B cell (primary cell): ENCODE data around the gene LIPG. TPM values are rescaled to one million over a fixed set of nuclear protein-coding genes. Genes with fewer than 3 reads are reported as not detected.

Experiments
- ATAC-seq: fragments of 200-7000 bp; cut with Tn5 transposase; one replicate; pipeline ENCODE4 v1.10.0; 2021; ENCODE audit warnings: low read depth, mild to moderate bottlenecking, moderate number of reproducible peaks, moderate library complexity
- CTCF ChIA-PET: fragments of 350-600 bp; sonication (Branson Sonifier 250); formaldehyde crosslinking; loops from one replicate; lab custom pipeline; 2021; ENCODE audit warnings: antibody characterized with exemption, inconsistent platforms; lab: Charles Lee
- POLR2A ChIA-PET: fragments of 350-600 bp; sonication (Branson Sonifier 250); formaldehyde crosslinking; loops from one replicate; lab custom pipeline; 2021; ENCODE audit warnings: antibody characterized with exemption; lab: Charles Lee
- DNase-seq: peaks from one replicate; pipeline ENCODE4 v3.0.0; 2013
- H2AFZ ChIP-seq: 2 replicates; pipeline ENCODE4 v1.6.1; 2012; ENCODE audit warnings: mild to moderate bottlenecking, low read depth, low read length; ENCODE audit not compliant: insufficient read depth, poor library complexity, severe bottlenecking
- H3K27ac ChIP-seq, 2 donors: 1 replicate in 1 of 2; 2 replicates in 1 of 2; pipeline ENCODE4 v1.5.1; 2012 to 2013; ENCODE audit warnings: low read length in 2 of 2, mild to moderate bottlenecking in 2 of 2, moderate library complexity in 1 of 2
- H3K27me3 ChIP-seq, 4 experiments: fragments of 200-600 bp in 1 of 4; sonication (generic) in 1 of 4; replicated peaks in 1 of 4; 1 replicate in 2 of 4; 2 replicates in 2 of 4; pipeline versions ENCODE4 v1.6.1 to v1.7.0; 2013 to 2016; ENCODE audit warnings: low read length in 3 of 4, mild to moderate bottlenecking in 2 of 4, mixed read lengths in 1 of 4, moderate library complexity in 1 of 4; ENCODE audit not compliant: insufficient read depth in 4 of 4, control insufficient read depth in 3 of 4; ENCODE audit errors: control extremely low read depth in 1 of 4
- H3K36me3 ChIP-seq, 2 experiments: replicated peaks in 1 of 2; 1 replicate in 1 of 2; 2 replicates in 1 of 2; pipeline versions ENCODE4 v1.6.1 to v1.7.1; 2013; ENCODE audit warnings: low read length in 1 of 2; ENCODE audit not compliant: insufficient read depth in 2 of 2, control insufficient read depth in 1 of 2; ENCODE audit errors: control extremely low read depth in 1 of 2, extremely low read depth in 1 of 2
- H3K4me1 ChIP-seq, 2 donors: fragments of 200-600 bp in 1 of 2; sonication (generic) in 1 of 2; 1 replicate in 1 of 2; 2 replicates in 1 of 2; pipeline versions ENCODE4 v1.5.1 to v1.6.1; 2013 to 2017; ENCODE audit warnings: low read length in 2 of 2; ENCODE audit not compliant: control insufficient read depth in 2 of 2, insufficient read depth in 2 of 2
- H3K4me2 ChIP-seq: replicated peaks from 2 replicates; pipeline ENCODE3; 2012; ENCODE audit warnings: mild to moderate bottlenecking, low read depth, low read length; ENCODE audit not compliant: poor library complexity, severe bottlenecking
- H3K4me3 ChIP-seq, 5 experiments: fragments of 200-600 bp in 1 of 5; sonication (generic) in 1 of 5; 1 replicate in 3 of 5; 2 replicates in 2 of 5; pipeline versions ENCODE4 v1.5.1 to v1.7.0; 2011 to 2016; ENCODE audit warnings: low read length in 4 of 5, mild to moderate bottlenecking in 4 of 5, low read depth in 2 of 5, control low read depth in 1 of 5, moderate library complexity in 1 of 5; ENCODE audit not compliant: insufficient read depth in 1 of 5; ENCODE audit errors: control extremely low read depth in 1 of 5, extremely low read depth in 1 of 5
- H3K79me2 ChIP-seq: fragments of 200-600 bp; sonication (generic); one replicate; pipeline ENCODE4 v1.6.0; 2016; ENCODE audit warnings: low read length; ENCODE audit not compliant: control insufficient read depth, insufficient read depth
- H3K9ac ChIP-seq: fragments of 200-600 bp; sonication (generic); 2 replicates; pipeline ENCODE4 v1.6.1; 2017; ENCODE audit warnings: mild to moderate bottlenecking, low read length, moderate library complexity
- H3K9me3 ChIP-seq, 3 donors: one replicate each; pipeline versions ENCODE4 v1.6.1 to v1.7.1; 2013; ENCODE audit warnings: low read length in 2 of 3; ENCODE audit not compliant: control insufficient read depth in 2 of 3, insufficient read depth in 1 of 3; ENCODE audit errors: control extremely low read depth in 1 of 3
- H4K20me1 ChIP-seq: 2 replicates; pipeline ENCODE4 v1.6.0; 2012; ENCODE audit warnings: mild to moderate bottlenecking, low read length; ENCODE audit not compliant: insufficient read depth, control insufficient read depth, poor library complexity, severe bottlenecking
- H3K27ac Mint-ChIP-seq: one replicate; pipeline ENCODE4 v1.8.0; 2021; ENCODE audit warnings: mixed read lengths
- H3K27me3 Mint-ChIP-seq: one replicate; pipeline ENCODE4 v1.8.0; 2021; ENCODE audit warnings: mixed read lengths
- H3K4me1 Mint-ChIP-seq: one replicate; pipeline ENCODE4 v1.8.0; 2021; ENCODE audit warnings: mixed read lengths
- H3K4me3 Mint-ChIP-seq: one replicate; pipeline ENCODE4 v1.8.0; 2021; ENCODE audit warnings: mixed read lengths
- H3K9me3 Mint-ChIP-seq: one replicate; pipeline ENCODE4 v1.8.0; 2022; ENCODE audit warnings: mixed read lengths; ENCODE audit not compliant: insufficient read depth
- CTCF ChIP-seq: fragments of 200-600 bp; IDR thresholded peaks from one replicate; pipeline ENCODE4 v1.8.0; 2022; ENCODE audit warnings: antibody characterized with exemption, mild to moderate bottlenecking
- EZH2 ChIP-seq: IDR thresholded peaks from 2 replicates; pipeline ENCODE4 v1.6.1; 2012; ENCODE audit warnings: borderline replicate concordance, low read depth, mild to moderate bottlenecking, moderate library complexity, low read length; ENCODE audit not compliant: insufficient read depth, poor library complexity, severe bottlenecking
- WGBS: methylation state at CpG from one replicate; pipeline ENCODE4 v1.1.5; 2013; ENCODE audit warnings: missing lambda C conversion rate; ENCODE audit not compliant: insufficient coverage; 5-methylcytosine and 5-hydroxymethylcytosine counted together
- intact Hi-C: fragments of 100-400 bp; cut with micrococcal nuclease; formaldehyde crosslinking; loops from one replicate; pipeline ENCODE4 v1.10.0; 2022
- polyA plus RNA-seq: library from polyadenylated mRNA; depleted of rRNA; stranded (reverse); fragments of >200 nt; gene quantifications from 2 replicates; pipeline ENCODE4 v1.2.3, GENCODE V29; 2012
- total RNA-seq, 2 donors: library from RNA; stranded (reverse); fragments of 120-200 nt in 1 of 2; gene quantifications; 1 replicate in 1 of 2; 2 replicates in 1 of 2; pipeline versions ENCODE4 v1.2.3 to v1.2.4, GENCODE V29; 2013 to 2022

LIPG gene
- total and polyA plus RNA-seq, 2 donors (not counting 1 experiment from before 2014, with no cell fraction given): not detected

DNA sequence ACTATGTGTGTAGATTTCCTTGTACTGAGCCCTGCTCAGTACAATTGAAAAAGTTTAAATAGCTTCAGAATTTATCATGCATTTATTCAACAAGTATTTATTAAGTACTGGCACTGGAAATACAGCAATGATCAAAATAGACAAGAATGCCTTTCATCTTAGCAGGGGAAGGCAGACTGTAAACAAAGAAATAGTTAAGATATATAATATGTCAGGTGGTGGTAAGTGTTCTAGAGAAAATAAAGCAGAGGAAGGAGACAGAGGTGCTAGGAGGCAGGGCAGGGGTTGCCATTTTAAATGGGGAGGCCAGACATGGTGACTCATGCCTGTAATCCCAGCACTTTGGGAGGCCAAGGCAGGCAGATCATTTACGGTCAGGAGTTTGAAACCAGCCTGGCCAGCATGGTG lies 13.6 kb upstream of the LIPG start:
- H3K27me3 Mint-ChIP-seq: peaks cover 37% of the 10 kb centered on the region
- H3K9me3 Mint-ChIP-seq: no peaks in the 10 kb centered on the region
- Histone ChIP-seq H3K27me3 (peaks cover 0 to 15% (median 3%) of the 10 kb centered on the region in 4 experiments), H3K4me1 (no peaks in the 10 kb centered on the region), H3K79me2 (no peaks in the 10 kb centered on the region), H2AFZ (no peak overlapping the region), H3K4me2 (no peak overlapping the region), H3K9me3 (no peaks in the 10 kb centered on the region), H3K27ac (no peak overlapping the region), H4K20me1 (no peaks in the 10 kb centered on the region), H3K9ac (no peak overlapping the region), H3K4me3 (no peak overlapping the region), H3K36me3 (no peaks in the 10 kb centered on the region)
- no peaks in the 10 kb centered on the region for H3K4me1 Mint-ChIP-seq
- TF ChIP-seq EZH2: no peak
- no peak for TF ChIP-seq CTCF
- POLR2A ChIA-PET: no interaction called here
- DNase-seq (no peak), ATAC-seq (no peak)
- CTCF ChIA-PET: no interaction called here
- no peak overlapping the region for H3K4me3 Mint-ChIP-seq
- 100% methylated on average over 1 of the region's 1 CpG for WGBS
- intact Hi-C loops: no loop called here
- no peak overlapping the region for H3K27ac Mint-ChIP-seq

DNA sequence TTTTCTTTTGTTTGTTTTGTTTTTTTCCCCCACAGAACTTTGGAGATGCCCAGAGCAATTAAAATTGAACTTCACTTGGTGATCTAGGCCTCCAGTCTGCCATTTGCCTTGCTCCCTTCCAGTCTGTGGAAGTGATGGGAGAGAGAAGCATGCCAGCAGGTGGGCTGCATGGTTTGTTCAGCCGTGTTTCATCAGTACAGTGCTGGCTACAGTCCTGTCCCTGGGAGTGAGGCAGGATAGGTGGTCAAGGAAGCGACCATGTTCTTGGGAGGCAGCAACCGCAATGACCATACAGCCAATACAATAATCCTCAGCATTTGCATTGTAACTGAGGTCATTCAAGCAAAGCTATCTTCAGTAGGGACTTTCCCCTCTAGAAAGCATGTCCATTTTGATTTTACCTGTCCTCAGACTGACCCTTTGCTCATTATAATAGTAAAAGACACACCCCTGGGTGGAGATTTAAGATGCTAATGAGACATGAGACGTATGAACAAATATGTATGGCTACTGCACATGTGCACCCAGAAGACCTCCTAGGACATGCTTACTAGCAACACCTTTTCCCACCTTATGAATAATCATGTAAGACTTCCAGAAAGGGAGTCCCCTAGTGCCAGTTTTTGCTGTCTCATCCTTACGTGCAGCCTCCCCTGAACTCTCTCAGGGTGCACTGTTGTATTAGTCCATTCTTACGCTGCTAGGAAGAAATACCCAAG lies 11.1 kb upstream of the LIPG start:
- Histone ChIP-seq H4K20me1 (no peaks in the 10 kb centered on the region), H3K4me1 (no peaks in the 10 kb centered on the region), H3K27ac (no peak overlapping the region), H3K79me2 (no peaks in the 10 kb centered on the region), H2AFZ (no peak overlapping the region), H3K27me3 (peaks cover 0 to 15% (median 5%) of the 10 kb centered on the region in 4 experiments), H3K9me3 (no peaks in the 10 kb centered on the region), H3K9ac (no peak overlapping the region), H3K4me3 (no peak overlapping the region), H3K4me2 (no peak overlapping the region), H3K36me3 (no peaks in the 10 kb centered on the region)
- DNase-seq: no peak
- Mint-ChIP-seq H3K27ac (no peak overlapping the region), H3K27me3 (peaks cover 40% of the 10 kb centered on the region), H3K9me3 (no peaks in the 10 kb centered on the region), H3K4me3 (no peak overlapping the region), H3K4me1 (no peaks in the 10 kb centered on the region)
- no peak for ATAC-seq
- 93% methylated on average over 2 of the region's 6 CpGs for WGBS
- intact Hi-C loops: no loop called here
- TF ChIP-seq EZH2 (no peak), CTCF (no peak)
- ChIA-PET POLR2A (no interaction called here), CTCF (no interaction called here)
